HG02571 (cell line): ENCODE data around the gene NUDT5.
"Not testable (repeated sequence)": the region's sequence is repeated elsewhere in the genome, so short reads cannot be mapped to it uniquely, and the experiment has no call there.

ENCODE experiments used
- ATAC-seq: cut with Tn5 transposase; IDR thresholded peaks from one replicate; pipeline ENCODE4 v1.9.1; 2021; ENCODE audit warnings: mild to moderate bottlenecking, moderate library complexity; ENCODE audit not compliant: unreplicated experiment

Gene NUDT5

DNA sequence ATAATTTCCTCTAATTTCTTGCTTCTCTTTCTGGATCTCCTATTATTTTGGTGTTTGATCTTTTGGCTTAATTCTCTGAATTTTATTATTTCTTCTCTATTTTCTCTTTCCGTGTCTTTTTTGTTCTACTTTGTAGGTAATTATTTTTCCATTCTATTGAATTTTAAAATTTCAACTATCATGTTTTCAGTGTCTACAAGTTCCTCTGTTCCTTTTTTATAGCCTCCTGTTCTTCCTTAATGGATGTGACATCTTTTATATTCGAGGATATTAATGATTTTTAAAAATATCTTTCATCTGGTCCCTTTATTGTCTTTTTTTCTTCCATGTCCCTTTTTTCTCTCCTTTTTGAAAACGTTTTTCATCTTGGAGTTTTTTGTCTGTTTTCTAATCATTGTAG is 11.4 kb upstream of the NUDT5 start:
- ATAC-seq = no peak

DNA sequence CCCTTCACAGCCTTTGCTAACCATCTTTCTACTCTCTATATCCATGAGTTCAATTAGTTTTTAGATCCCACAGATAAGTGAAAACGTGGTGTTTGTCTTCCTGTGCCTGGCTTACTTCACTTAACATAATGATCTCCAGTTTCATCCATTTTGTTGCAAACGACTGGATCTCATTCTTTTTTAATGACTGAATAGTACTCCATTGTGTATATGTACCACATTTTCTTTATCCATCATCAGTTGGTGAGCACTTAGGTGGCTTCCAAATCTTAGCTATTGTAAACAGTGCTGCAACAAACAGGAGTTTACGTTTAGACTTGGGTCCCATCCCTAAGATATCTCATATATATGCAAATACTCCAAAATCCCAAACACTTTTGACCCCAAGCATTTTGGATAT is 9.4 kb upstream of the NUDT5 start:
- ATAC-seq = no peak

DNA sequence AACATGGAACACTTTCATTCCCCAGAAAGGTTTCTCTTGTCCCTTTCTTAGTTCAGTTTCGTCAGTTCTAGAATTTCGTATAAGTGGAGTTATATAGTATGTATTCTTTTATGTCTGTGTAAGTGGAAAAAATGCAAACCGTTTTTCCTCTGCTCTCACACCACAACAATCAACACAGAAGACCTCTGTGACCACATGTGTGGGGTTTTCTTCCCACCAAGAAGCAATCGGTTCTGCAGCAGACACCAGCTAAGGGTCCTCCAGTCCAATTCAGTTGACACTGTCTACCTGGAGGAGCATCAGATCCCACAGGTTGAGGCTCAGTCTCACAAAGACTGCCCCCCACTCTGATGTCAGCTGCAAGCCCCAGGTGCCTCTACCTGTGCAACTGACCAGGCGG is 6.5 kb upstream of the NUDT5 start:
- ATAC-seq = no peak

DNA sequence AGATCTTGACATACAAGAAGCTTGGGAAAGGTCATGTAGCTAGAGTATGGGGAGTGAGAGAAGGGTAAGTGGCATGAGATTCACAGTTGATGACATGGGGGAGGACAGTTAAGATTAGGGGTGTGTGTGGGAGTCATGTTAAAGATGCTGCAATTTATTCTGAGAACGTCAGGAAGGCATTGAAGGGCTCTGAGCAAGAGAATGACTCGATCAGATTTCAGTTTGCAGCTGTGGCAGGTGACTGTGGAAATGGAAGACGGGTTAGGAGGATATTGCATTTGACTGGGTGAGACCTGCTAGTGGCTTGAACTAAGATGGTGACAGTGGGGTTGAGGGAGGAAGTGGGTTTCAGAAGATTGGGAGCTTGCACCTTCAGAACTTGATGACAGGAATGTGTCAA is 5.9 kb upstream of the NUDT5 start:
- ATAC-seq = no peak

DNA sequence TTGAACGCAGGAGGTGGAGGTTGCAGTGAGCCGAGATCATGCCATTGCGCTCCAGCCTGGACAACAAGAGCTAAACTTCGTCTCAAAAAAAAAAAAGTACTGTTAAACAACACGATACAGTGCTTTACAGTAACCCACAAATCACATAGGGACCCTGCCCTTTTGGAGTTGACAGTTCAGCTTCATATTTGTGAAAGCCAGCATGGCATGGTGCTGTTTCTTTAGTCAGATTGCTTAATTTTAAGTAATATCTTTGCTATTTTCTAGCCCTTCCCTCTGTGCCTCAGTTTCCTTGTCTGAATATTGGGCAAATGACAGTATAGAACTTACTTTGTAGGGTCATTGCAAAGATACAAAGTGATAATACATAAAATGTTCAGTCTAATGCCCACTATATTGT is 5.2 kb upstream of the NUDT5 start:
- ATAC-seq = no peak

DNA sequence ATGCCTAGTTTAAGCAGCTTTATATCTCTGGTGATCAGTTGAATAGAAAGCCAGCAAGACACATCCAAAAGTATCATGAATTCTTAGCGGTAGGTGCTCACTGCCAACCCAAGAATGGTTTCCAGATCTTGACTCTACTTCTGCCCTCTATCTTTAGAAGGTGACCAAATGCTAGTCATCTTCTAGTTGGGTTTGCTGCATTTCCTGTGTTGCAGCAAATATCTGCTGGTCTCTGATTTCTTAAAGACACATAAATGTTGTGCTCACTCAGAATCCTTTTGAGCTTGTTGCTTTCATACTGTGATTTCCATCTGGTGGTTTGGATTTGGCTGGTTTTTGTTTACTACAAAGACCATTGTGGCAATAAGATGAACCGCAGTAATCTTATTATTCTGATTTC is 2.5 kb upstream of the NUDT5 start:
- ATAC-seq = no peak

DNA sequence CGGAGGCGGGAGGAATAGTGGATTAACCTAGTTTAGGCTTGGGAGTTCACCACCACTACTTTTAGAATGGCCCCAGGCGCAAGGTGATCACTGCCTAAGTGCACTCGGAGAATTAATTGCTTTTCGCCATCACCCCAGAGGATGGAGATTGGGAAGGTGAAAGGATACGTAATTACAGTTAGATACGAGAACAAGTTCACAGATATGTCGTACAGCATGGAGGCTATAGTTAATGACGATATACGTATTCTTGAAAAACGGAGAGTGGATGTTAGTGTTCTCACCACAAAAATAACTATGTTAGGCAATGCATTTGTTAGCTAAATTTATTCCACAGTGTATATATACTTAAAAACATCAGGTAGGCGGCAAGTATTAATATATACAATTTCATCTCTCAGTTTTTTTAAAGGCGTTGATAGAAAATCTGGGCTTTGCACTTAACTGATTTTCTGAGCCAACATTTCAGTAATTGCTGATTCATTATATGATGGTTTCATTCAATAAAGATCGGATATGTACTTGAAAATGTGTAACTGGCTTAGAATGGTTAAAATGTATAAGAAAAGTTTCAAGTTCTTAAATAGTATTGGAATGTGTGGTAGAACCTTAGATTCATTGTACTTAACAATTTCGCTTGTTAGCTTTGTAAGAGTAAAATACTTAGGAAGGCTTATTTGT is 980 bp upstream of the NUDT5 start:
- no peak for ATAC-seq

DNA sequence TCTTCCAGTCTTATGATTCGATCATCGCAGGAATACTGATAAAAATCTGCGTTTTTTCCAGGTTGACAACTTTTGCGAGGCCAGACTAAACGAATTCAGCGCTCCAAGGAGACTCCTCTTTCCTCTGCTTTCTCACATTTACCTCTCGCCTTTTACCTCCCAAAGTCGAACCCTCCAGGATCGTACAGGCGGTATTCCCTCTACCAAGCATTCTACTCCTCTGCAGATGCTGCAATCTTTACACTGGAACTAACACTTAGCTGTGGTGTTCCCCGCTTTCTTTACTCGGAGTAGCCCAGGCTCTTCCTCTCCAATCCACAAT is 449 bp downstream of the NUDT5 start:
- ATAC-seq = peak; percentile 27

DNA sequence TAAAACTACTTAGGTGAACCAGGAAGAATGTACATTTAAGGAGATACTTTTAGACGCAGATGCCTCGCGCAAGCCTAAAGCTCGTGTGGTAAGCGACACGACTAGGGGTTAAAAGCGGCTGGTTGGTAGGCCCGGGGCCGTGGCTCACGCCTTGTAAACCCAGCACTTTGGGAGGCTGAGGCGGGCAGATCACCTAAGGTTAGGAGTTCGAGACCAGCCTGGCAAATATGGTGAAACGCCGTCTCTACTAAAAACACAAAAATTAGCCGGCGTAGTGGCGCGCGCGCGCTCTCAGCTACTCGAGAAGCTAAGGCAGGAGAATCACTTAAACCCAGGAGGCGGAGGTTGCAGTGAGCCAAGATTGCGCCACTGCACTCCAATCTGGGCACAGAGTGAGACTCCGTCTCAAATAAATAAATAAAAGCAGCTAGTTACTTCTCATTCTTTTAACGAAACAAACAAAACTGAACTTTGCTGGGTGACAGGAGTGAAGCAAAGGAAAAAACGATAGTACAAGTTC is 879 bp downstream of the NUDT5 start:
- no peak for ATAC-seq

DNA sequence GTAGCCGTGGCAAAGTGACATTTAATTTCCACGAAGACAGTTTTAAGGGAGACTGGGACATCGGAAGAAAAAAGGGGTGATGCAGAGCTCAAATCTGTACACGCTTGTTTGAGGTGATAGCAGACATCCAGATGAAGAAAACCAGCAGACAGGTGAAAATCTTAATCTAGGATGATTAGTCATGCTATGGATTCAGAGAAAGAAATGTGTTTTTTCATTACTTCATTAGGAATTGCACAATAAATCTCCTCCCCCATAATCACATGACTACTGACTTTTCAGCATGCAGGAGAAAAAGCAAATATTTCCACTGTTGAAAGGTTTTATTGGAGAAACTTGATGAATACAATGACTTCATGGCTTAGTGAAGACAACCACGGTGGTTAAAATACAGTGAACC is 2.5 kb downstream of the NUDT5 start:
- ATAC-seq = no peak

DNA sequence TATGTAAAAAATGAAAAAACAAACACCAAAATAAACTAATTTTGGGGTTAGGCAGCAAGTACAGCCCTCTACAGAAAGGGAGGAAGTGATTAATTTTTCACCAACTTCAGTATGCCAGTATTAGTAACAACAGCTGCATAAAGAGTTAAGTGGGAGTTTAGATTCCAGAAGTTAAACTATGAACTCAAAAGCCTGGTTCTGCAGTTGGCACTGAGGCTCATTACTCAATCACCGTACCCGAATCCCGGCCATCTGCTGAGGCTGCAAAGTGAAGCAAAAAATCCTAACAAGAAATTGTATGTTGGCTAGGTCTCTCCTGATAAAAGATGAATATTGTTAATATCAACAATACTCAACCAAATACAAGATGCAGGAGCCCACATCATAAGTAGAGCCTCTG is 4.0 kb downstream of the NUDT5 start:
- ATAC-seq = no peak

DNA sequence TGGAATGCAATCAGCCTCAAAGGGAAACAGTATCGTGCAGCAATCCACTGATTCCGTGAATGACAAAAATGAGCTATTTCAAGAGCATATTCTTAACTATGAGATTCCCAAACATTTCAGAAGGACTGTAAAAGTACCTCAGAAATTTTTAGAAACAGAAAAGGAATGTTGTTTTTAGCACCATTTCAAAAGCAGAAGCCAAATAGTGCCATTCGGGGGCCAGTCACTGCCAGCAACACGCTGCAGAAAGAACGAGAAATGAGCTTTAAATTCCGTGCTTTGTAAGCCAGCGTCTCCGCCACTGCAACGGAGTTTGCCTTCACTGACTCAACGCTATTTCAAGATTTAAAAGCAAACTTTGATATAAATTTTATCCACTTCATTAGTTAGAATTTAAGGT is 6.3 kb downstream of the NUDT5 start:
- no peak for ATAC-seq

DNA sequence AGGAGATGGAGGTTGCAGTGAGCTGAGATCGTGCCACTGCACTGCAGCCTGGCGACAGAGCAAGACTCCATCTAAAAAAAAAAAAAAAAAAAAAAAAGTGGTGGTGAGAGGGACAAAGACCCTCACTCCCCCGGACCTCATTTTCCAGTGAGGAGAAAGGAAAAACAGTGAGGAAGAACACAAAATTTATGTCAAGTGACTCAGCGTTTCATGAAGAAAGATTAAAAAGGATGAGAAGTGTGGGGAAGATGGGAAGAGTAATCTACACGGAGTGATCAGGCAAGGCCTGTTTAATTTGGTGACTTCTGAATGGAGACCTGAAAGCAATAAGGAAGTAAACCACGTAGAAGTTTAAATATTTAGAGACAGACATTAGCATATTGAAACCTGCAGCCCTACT is 7.0 kb downstream of the NUDT5 start:
- no peak for ATAC-seq

DNA sequence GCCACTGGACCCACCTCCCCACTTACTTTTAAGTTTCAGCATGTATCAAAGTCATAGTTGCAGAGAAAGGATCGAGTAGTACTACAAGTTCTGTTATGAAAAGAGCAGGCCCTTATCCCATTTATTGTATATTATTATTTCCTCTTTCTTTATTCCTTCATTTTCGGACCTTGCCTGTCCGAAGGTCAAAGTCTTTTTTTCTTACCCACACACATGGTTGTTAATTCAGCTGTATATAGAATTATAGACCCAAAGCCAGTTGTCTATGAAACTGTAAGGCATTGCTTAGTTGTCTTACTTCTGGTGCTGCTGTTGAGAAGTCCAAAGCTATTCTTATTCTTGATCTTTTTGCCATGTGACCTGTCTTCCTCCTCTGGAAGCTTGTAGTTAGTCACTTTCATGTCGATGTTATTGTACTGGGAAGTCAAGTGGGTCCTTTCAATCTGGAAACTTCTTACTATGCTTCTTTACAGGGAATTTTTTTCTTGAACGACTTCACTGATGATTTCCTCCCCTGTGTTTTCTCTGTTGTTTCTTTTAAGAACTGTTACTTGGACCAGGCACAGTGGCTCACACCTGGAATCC is 8.3 kb downstream of the NUDT5 start:
- no peak for ATAC-seq

DNA sequence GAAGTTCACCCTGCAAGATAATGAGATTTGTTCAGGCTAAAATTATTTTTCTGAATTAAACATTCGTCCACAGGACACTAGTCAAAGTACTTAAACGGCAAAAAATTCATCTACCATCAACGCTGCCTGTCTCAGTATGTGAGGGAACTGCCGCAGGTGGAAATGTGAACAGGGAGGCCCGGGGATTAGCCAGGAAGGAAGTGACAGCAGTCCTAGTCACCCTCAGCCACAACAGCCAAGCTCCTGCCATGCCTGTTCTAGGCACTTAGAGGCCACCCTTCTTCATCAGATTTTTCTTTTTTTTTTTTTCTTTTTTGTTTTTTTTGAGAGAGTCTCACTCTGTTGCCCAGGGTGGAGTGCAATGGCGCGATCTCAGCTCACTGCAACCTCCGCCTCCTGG is 9.4 kb downstream of the NUDT5 start:
- no peak for ATAC-seq

DNA sequence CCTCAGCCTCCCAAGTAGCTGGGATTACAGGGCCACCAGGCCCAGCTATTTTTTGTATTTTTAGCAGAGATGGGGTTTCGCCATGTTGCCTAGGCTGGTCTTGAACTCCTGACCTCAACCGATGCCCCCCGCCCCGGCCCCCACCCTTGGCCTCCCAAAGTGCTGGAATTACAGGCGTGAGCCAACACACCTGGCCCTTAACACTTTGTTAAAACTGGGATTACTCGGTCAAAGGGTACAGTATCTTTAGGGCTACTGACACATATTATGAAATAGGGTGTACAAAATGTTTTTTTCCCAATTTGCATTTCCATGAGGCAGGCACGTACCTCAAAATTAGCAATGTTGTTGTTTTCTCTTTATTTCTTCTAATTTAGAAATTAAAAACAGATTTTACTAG is 11.5 kb downstream of the NUDT5 start:
- ATAC-seq = no peak

DNA sequence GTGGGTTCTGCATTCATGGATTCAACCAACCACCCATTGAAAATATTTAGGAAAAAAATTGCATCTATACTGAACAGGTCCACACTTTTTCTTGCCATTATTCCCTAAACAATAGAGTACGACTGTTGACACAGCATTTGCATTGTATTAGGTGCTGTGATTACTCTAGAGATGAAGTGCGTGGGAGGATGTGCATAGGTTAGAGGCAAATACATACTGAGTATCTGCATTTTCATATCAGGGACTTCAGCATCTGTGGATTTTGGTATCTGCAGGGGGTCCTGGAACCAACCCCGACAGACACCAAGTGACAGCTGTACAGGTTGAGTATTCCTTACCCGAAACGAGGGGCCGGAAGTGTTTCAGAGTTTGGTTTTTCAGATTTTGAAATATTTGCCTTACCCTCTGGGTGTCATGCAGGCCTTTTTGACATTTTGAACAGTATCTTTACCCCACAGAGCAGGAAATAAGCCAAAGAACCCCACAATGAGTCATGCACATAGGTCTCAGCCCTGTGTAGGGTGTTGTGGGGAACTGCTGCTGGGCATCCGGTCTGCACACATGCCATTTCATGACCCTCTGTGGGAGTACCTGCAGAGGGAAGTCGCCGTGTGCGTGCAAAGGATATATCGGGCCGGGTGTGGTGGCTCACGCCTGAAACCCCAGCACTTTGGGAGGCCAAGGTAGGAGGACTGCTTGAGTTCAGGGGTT is 14.5 kb downstream of the NUDT5 start:
- ATAC-seq = no peak

DNA sequence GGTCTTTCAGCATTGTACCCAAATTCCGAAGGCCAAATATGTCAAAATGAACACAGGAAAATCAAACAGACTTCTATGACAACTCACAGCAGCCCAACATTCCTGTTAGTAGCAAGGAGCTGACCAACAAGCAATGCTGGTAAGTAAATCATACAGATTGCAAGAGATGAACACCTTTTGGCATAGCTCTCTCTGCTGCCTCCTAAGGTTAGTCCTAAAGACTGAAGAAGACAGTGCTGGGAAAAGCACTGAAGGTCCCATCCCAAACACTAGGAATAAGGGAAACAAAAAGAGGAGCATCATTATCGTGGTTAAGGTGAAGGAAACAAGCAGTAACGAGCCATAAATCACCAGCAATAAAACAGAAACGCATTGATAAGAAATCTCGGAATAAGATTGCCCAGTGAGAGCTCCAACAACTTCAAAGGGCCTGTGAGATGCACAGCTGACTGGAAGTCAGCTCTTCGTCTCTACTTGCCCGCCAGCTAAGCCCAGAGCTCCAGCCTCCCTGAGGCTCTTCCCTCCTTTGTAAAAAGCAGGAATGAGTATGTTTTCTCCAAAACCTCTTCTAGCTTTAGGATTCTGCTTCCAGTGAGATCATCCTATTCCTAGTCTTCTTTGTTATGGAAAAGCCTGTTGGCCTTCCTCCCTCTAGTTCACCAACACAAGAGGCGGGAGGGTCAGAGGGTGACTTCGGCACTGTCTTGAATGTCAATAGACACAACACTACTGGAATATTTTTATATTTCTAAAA is 15.3 kb downstream of the NUDT5 start:
- no peak for ATAC-seq

DNA sequence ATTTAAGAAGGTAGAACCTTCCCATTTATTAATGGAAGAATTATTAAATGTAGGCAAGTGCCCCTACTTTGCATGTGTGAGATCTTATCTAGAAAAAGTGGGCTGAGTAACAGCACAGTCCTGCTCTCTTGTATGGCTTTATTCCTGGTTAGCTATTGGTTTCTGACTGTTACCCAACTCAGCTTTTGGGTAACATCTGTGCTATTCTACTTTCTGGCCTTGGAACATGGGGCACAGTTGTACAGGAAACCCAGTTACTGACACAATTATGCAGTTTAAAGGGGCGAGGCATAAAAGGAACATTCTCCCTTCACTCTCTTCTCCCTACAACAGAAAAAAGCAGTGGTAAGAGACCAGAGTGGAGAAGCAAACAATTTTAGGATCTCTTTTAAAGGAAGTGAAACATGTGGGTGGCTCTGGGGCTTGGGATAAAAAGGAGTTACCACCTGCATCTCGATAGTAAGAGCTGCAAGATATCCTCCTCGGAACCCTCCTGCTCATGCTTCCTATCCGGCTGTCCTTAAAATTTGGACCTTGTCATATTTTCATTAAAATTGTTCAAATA is 16.0 kb downstream of the NUDT5 start:
- ATAC-seq = no peak

DNA sequence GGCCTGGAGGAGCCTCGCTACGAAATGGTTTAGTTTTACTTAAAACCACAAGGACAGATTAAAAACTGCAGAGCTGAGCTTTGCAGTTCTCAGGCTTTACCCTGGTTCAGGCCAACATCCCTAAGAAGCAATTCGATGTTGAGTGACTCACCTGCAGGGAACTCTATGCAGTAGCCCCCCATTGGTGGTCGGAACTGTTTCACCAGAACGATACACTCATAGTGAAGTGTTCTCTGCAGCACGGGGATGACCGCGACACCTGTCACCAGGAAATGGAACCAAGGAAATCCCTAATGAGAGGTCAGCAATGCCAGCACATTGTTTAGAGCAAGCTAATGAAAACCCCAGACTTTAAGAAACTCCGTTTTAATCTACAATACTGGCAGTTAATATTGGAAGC is 18.0 kb downstream of the NUDT5 start:
- ATAC-seq = no peak

DNA sequence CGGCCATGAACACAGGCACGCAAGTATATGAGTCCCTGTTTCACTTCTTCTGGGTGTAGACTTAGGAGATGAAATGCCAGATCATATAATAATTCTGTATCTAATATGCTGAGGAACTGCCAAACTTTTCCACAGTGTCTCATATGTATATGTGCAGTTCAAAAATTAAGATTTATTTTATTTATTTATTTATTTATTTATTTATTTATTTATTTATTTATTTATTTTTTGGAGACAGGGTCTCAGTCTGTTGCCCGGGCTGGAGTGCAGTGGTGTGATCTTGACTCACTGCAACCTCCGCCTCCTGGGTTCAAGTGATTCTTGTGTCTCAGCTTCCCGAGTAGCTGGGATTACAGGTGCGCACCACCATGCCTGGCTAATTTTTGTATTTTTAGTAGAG is 24.2 kb downstream of the NUDT5 start:
- ATAC-seq = not testable (repeated sequence)
